Hepatocyte (in vitro differentiated cells): ENCODE data around the gene RICTOR.

Source experiments
- EZH2 ChIP-seq: fragments of 200-600 bp; sonication (generic); IDR thresholded peaks from 2 replicates; pipeline ENCODE4 v1.6.1; 2016; ENCODE audit warnings: antibody characterized with exemption, mild to moderate bottlenecking, borderline replicate concordance
- EZH2phosphoT487 ChIP-seq: fragments of 200-600 bp; sonication (generic); IDR thresholded peaks from one replicate; pipeline ENCODE4 v1.6.1; 2018; ENCODE audit warnings: antibody characterized with exemption, mild to moderate bottlenecking, low read depth, moderate library complexity; ENCODE audit not compliant: unreplicated experiment, severe bottlenecking
- TF ChIP-seq, protein P1 (sequence below): fragments of 200-600 bp; sonication (generic); IDR thresholded peaks from 2 replicates; pipeline ENCODE4 v1.5.1; 2016; ENCODE audit warnings: antibody characterized with exemption, mild to moderate bottlenecking; ENCODE audit not compliant: poor library complexity

DNA sequence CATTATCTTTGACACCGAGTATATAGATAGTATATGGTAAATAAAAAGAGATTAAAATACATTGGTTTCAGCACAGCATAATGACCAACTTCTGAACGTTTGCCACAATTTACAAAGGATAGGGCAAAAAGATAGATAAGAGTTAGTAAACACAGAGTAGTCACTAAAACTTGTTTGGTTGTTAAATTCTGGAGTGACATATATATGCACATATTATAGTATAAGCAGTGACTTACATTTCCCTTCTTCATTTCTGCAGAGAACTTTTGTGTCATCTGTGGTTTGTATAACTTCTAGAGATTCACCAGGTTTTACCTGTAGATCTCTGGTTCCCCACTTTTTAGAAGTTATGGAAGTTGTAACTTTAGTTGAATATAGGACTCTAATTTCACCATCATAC lies 44.4 kb upstream of the RICTOR start:
- TF ChIP-seq EZH2 (no peak), EZH2phosphoT487 (no peak)
- TF ChIP-seq, protein P1, sequence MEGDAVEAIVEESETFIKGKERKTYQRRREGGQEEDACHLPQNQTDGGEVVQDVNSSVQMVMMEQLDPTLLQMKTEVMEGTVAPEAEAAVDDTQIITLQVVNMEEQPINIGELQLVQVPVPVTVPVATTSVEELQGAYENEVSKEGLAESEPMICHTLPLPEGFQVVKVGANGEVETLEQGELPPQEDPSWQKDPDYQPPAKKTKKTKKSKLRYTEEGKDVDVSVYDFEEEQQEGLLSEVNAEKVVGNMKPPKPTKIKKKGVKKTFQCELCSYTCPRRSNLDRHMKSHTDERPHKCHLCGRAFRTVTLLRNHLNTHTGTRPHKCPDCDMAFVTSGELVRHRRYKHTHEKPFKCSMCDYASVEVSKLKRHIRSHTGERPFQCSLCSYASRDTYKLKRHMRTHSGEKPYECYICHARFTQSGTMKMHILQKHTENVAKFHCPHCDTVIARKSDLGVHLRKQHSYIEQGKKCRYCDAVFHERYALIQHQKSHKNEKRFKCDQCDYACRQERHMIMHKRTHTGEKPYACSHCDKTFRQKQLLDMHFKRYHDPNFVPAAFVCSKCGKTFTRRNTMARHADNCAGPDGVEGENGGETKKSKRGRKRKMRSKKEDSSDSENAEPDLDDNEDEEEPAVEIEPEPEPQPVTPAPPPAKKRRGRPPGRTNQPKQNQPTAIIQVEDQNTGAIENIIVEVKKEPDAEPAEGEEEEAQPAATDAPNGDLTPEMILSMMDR = no peak
